Loucy (cell line): ENCODE measurements around the gene ZNF669.

Experiments used
- EZH2phosphoT487 ChIP-seq: fragments of 200-600 bp; IDR thresholded peaks from 2 replicates; pipeline ENCODE4 v1.6.1; 2018; ENCODE audit warnings: antibody characterized with exemption, mild to moderate bottlenecking, moderate library complexity, borderline replicate concordance
- TF ChIP-seq, protein P1 (sequence below): fragments of 200-600 bp; sonication (generic); conservative IDR thresholded peaks from 2 replicates; pipeline ENCODE4 v1.5.1; 2014; ENCODE audit warnings: mild to moderate bottlenecking, antibody characterized with exemption, low read length

DNA sequence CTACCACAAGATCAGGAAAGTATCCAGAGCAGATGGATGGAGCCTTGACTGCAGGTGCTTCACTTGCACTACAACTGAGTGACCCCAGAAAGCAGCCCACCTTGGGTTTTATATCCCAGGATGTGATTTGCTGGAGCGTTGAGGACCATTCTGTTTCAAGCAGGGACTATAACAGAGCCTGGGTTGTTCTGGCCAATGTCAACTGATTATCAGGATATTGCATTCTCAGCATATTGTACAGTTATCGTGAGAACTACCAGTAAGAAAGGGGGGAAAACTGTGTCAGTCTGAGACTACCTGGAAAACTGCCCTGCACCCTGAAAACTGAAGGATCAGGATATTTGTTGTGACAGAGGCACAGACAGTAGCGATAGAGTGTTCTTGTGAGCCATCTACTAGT is 8.0 kb downstream of the ZNF669 start:
- TF ChIP-seq EZH2phosphoT487: no peak
- TF ChIP-seq, protein P1, sequence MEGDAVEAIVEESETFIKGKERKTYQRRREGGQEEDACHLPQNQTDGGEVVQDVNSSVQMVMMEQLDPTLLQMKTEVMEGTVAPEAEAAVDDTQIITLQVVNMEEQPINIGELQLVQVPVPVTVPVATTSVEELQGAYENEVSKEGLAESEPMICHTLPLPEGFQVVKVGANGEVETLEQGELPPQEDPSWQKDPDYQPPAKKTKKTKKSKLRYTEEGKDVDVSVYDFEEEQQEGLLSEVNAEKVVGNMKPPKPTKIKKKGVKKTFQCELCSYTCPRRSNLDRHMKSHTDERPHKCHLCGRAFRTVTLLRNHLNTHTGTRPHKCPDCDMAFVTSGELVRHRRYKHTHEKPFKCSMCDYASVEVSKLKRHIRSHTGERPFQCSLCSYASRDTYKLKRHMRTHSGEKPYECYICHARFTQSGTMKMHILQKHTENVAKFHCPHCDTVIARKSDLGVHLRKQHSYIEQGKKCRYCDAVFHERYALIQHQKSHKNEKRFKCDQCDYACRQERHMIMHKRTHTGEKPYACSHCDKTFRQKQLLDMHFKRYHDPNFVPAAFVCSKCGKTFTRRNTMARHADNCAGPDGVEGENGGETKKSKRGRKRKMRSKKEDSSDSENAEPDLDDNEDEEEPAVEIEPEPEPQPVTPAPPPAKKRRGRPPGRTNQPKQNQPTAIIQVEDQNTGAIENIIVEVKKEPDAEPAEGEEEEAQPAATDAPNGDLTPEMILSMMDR: no peak
